ENCODE measurements around the gene SEPTIN5.

GRCh38 chr22:19713650-19714311 lies 522 bp upstream of the SEPTIN5 start:
- TF ChIP-seq CTCF (IDR thresholded peaks at IDR 0.05) (no peak), CBX8 (IDR thresholded peaks at IDR 0.05) (no peak), SREBF2 (IDR thresholded peaks at IDR 0.05) (no peak), POLR2A (IDR thresholded peaks at IDR 0.05; ENCODE audit: low read length) (no peak), MAFK (IDR thresholded peaks at IDR 0.05; ENCODE audit: partially characterized antibody) (no peak), REST (IDR thresholded peaks at IDR 0.05) (no peak), CHD2 (IDR thresholded peaks at IDR 0.05; ENCODE audit: low read length, partially characterized antibody) (no peak), HMGXB4 (CRISPR knock-in tag; IDR thresholded peaks at IDR 0.05; ENCODE audit: borderline replicate concordance) (no peak), HOXA7 (CRISPR knock-in tag; IDR thresholded peaks at IDR 0.05) (no peak)

All from A549 (cell line).